TTC549 (cell line): ENCODE data around the gene NAV2.

Experiments used
- FAIRE-seq: peaks from 2 replicates; lab custom pipeline; 2012; peaks lifted over from hg19 to GRCh38; lab: Jason Lieb, UNC

Gene NAV2

DNA sequence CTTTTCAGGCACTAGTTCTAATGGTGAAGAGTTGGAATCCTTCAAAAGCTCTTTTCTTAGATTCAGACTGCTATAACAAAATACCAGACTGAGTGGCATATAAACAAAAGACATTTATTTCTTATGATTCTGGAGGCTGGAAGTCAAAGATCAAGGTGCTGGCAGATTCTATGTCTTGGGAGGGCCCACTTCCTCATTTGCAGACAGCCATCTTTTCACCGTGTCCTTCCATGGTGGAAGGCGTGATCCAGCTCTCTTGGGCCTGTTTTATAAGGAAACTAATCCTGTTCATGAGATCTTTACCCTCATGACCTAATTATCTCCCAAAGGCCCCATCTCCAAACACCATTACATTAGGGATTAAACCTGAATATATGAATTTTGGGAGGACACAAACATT is 124.0 kb downstream of the NAV2 start:
- FAIRE-seq, result no peak

- FAIRE-seq, result no peak
These were observed 126.5 kb downstream of the NAV2 start for GRCh38 chr11:19838994-19839768.

GRCh38 chr11:19840961-19841360 is 128.3 kb downstream of the NAV2 start:
- FAIRE-seq, result no peak

- no peak for FAIRE-seq
These were observed 129.9 kb downstream of the NAV2 start for GRCh38 chr11:19842505-19842904.

- FAIRE-seq, result no peak
These were observed 130.4 kb downstream of the NAV2 start for GRCh38 chr11:19843079-19843478.

DNA sequence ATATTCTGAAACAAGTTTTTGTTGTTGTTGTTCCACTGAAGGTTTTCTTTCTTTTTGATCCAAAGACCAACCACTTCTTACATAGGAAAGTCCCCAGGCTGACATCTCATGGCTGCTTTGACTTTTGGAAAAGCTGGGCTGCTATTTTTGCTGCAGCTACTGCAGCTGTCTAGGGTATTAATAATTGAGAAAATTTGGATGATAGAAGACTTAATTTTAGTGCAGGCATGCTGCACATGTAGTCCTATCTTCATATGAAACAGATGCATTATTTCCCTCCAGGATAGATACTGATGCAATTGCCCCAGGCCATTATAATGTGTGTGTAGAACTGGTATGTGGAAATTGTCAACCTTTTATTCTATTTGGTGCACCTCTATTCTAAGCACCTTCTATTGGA is 131.4 kb downstream of the NAV2 start:
- no peak for FAIRE-seq

DNA sequence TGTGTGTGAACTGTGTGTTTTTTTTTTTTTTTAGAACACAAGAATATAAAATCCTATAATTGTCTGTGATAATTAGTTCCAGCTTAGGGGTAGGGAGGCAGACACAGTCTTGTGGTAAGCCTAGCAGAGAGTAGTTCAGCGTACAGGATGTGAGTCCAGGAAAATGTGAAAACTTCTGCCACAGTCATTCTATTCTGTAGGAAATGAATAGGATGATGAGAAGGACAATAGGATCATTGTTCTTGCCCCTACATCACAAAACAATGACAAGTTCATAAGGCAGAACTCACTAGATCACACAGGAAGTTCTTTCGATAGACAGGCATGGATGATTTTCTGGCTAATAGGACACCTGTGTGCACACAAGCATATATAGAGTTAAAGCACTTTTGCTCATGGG is 132.2 kb downstream of the NAV2 start:
- FAIRE-seq, result no peak

DNA sequence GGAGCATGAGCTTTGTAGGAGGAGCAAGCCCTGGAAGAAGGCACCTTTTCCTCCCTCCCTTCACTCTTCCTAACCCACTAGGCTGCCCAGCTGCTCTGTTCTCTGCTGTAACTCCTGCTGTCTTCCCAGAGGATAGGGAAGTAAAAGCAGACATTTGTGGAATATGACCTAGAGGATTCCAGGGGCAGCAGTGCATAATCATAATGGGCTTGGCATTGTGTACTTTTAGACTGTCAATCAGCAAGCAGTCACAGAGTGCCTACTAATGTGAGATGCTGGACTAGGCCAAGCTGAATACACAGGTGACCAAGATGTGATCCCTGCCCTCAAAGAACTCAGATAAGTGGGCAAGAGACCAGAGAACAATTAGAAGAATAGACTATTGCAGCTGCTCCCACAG is 133.0 kb downstream of the NAV2 start:
- no peak for FAIRE-seq

GRCh38 chr11:19846654-19847305 is 134.1 kb downstream of the NAV2 start:
- FAIRE-seq, result no peak

- no peak for FAIRE-seq
These were observed 135.6 kb downstream of the NAV2 start for GRCh38 chr11:19848219-19848618.

DNA sequence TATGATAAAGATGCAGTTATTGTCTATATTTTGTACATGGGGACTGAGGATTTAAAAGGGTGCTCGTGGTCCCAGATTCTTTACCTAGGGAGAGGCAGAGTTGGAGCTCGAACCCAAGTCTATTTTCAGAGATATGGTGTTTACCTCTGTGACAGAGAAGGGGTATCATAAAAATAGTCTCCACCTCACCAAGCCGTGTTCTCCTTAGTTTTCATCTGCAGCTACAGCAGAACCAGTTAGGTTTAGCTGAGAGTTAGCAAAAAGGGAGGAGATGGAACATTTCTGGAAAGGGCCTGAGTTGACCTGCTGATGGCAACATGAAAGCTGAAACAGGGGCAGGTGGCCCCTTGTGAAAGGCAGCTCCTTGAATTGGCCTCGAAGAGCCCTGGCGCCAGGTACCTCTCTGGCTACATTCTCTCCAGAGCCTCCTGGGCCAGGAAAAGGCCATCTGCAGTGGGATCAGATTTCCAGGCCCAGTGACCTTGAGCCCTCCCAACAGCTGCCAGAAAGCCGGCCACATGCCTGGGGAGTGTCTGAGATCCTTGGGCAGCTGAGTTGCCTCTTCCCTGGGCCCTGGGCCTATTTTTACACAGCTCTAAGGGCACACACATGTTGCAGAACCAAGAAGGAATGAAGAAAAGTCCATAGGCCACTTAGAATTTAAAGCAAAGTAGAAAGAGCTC is 136.6 kb downstream of the NAV2 start:
- no peak for FAIRE-seq

DNA sequence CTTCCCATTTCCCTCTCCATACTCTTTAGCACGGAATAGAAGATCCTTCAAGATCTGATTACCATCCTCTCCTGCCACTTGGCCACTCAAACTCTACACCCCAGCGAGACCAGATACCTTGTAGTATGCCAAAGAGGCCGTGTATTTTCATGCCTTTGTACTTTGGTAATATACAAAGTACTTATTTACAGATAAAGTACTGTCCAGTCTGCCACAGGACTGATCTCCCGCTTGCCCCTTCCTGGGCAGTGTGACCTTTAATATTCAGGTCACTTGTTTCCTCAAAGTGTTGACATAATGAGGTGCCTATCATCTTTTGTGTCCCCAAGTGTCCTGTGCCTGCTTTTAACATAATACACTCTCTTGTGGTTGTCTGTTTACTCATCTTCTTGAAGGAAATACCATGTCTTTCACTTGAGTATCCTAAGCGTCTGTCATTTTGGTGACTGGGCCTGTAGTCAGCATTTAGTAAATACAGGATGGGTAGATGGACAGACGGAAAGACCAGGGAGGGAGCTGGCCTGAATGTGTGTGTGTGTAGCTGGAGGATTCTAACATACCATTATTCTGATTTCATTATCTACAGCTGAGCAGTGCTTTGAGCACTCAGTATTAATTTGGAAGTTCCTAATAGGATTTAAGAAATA is 137.4 kb downstream of the NAV2 start:
- no peak for FAIRE-seq

- no peak for FAIRE-seq
These were observed 139.7 kb downstream of the NAV2 start for GRCh38 chr11:19852288-19852687.

- FAIRE-seq, result no peak
These were observed 140.4 kb downstream of the NAV2 start for GRCh38 chr11:19853016-19853415.

DNA sequence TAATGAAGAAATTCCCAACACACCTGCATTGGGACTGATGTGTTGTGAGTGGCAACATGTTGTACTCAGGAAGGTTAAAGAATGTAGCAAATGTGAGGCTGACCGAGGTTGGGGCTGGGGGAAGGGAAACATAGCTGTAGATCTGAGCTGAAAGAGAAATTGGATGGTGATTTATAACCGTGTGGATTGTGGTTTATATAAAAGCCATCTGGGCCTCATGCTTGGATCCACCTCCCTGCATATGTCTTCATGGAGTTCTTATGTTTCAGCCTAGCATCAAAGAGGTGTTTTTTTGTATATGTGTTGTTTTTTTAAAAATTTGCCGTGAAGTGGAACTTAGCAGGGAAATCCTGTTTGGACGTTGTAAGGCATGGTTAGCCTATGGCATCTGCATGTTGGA is 141.3 kb downstream of the NAV2 start:
- FAIRE-seq, result no peak

- no peak for FAIRE-seq
These were observed 148.5 kb downstream of the NAV2 start for GRCh38 chr11:19861171-19861570.

- no peak for FAIRE-seq
These were observed 149.5 kb downstream of the NAV2 start for GRCh38 chr11:19862091-19862490.

- no peak for FAIRE-seq
These were observed 151.8 kb downstream of the NAV2 start for GRCh38 chr11:19864141-19865140.

GRCh38 chr11:19866037-19866436 is 153.4 kb downstream of the NAV2 start:
- no peak for FAIRE-seq

DNA sequence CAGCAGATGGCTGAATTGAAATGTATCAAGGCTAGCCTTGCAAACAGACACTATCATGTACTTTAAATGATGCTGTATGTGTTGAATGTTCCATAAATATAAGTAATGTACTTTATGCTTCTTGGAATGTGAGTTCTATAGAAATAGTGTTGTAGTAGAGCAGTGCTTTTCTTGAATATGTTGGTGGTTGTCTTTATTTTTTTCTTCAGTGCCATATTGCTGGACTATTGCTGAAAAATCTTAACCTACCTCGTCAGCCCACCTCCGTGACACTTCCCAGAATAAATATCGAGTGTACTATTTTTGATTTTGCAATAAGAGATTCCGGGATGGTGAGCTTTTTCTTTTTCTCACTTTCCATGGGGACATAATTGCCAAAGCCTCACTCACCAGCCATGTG is 153.9 kb downstream of the NAV2 start:
- no peak for FAIRE-seq

DNA sequence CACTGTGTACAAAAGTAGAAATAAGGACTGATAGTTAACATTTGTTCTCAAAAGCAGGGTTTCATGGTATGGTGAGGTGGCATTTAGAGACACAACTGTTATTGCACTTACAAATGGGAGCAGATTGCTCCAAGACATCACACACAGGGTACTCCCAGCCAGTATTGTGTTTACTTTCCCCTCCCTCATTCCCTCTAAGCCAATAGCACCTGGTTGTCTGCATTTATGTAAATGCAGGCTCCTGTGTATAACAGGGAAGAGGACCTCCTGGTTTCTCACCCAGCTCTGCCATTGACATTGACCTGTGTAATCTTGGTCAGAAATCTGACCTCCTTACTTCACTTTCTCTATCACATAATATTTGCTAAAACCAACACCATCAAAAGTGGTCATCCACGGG is 154.4 kb downstream of the NAV2 start:
- FAIRE-seq, result no peak
